ENCODE measurements around the gene F11R. TPM values are rescaled to one million over a fixed set of nuclear protein-coding genes. Genes with fewer than 3 reads are reported as not detected.
"Not testable (repeated sequence)": the region's sequence is repeated elsewhere in the genome, so short reads cannot be mapped to it uniquely, and the experiment has no call there.

The F11R gene
- total and polyA plus RNA-seq, 2 of the 4 experiments (the other 2 are of a cell fraction): 0.79 to 2.2 TPM

DNA sequence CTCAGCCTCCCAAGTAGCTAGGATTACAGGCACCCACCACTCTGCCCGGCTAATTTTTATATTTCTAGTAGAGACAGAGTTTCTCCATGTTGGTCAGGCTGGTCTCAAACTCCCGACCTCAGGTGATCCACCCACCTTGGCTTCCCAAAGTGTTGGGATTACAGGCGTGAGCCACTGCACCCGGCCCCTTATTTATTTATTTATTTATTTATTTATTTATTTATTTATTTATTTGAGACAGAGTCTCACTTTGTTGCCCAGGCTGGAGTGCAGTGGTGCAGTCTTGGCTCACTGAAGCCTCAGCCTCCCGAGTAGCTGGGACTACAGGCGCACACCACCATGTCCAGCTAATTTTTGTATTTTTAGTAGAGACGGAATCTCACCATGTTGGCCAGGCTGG, 44.7 kb upstream of the F11R start:
- H2AFZ ChIP-seq (replicated peaks; ENCODE audit: low read length, poor library complexity); H2BK15ac ChIP-seq (ENCODE audit: low read depth, low read length); in situ Hi-C loops (cut with MboI; ENCODE audit: low sequenced_read_pairs); BruUV-seq (replicated peaks); H2BK20ac ChIP-seq (ENCODE audit: low read depth, low read length); ATAC-seq (ENCODE audit: low read depth); DNase-seq; H3K18ac ChIP-seq (ENCODE audit: low read depth, low read length); H3K4me2 ChIP-seq (ENCODE audit: low read depth, low read length); H3K4ac ChIP-seq (ENCODE audit: low read depth, low read length); dilution Hi-C loops (cut with HindIII; ENCODE audit: low sequenced_read_pairs, unreplicated experiment); H3K9me1 ChIP-seq (ENCODE audit: insufficient read depth, low read length); H3K56ac ChIP-seq (ENCODE audit: extremely low read depth, insufficient read depth, low read length); H3K14ac ChIP-seq (replicated peaks; ENCODE audit: low read depth, low read length); H3K9me3 ChIP-seq (ENCODE audit: control insufficient read depth, insufficient read depth, low read length); H2BK5ac ChIP-seq (ENCODE audit: low read depth, low read length, poor library complexity, severe bottlenecking); H3K27ac ChIP-seq (ENCODE audit: insufficient read depth, low read length); H4K91ac ChIP-seq (ENCODE audit: insufficient read depth, low read depth, low read length); intact Hi-C loops (cut with micrococcal nuclease); H2AK5ac ChIP-seq (ENCODE audit: low read depth, low read length); H3K4me3 ChIP-seq (ENCODE audit: insufficient read depth, low read depth, low read length); POLR2A ChIA-PET (ENCODE audit: unreplicated experiment); H3K4me1 ChIP-seq (ENCODE audit: control insufficient read depth, insufficient read depth, low read length); H3K79me1 ChIP-seq (ENCODE audit: low read depth in 1 of 2, low read length in 2 of 2); H4K20me1 ChIP-seq (ENCODE audit: insufficient read depth, low read length); H3K9ac ChIP-seq (ENCODE audit: low read depth, low read length); H2BK120ac ChIP-seq (ENCODE audit: low read depth, low read length); H4K5ac ChIP-seq (ENCODE audit: low read depth, low read length); H3K27me3 ChIP-seq (ENCODE audit: control insufficient read depth, insufficient read depth, low read length); H4K8ac ChIP-seq (ENCODE audit: low read depth in 2 of 2, low read length in 2 of 2); H2AK9ac ChIP-seq (replicated peaks; ENCODE audit: low read depth, low read length, poor library complexity); H3K23ac ChIP-seq (ENCODE audit: low read depth, low read length); CTCF ChIA-PET; H3K36me3 ChIP-seq (ENCODE audit: control insufficient read depth, insufficient read depth, low read length): not testable (repeated sequence)
- no CpG with 5 or more reads among the region's 7 CpGs for WGBS, 2 experiments (ENCODE audit: extremely low coverage in 2 of 2, insufficient read length in 1 of 2)

DNA sequence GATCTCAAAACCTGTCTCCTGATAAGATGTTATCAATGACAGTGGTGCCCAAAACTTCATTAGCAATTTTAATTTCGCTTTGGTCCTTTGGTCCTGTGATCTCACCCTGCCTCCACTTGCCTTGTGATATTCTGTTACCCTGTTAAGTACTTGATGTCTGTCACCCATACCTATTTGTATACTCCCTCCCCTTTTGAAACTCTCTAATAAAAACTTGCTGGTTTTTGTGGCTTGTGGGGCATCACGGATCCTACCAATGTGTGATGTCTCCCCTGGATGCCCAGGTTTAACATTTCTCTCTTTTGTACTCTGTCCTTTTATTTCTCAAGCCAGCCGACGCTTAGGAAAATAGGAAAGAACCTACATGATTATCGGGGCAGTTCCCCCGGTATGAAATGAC, 43.0 kb upstream of the F11R start:
- H3K79me1 ChIP-seq (ENCODE audit: low read depth in 1 of 2, low read length in 2 of 2); ATAC-seq (ENCODE audit: low read depth); dilution Hi-C loops (cut with HindIII; ENCODE audit: low sequenced_read_pairs, unreplicated experiment); H3K4me2 ChIP-seq (ENCODE audit: low read depth, low read length); H3K9me1 ChIP-seq (ENCODE audit: insufficient read depth, low read length); H3K9me3 ChIP-seq (ENCODE audit: control insufficient read depth, insufficient read depth, low read length); H3K23ac ChIP-seq (ENCODE audit: low read depth, low read length); H2BK20ac ChIP-seq (ENCODE audit: low read depth, low read length); POLR2A ChIA-PET (ENCODE audit: unreplicated experiment); H3K4ac ChIP-seq (ENCODE audit: low read depth, low read length); H3K18ac ChIP-seq (ENCODE audit: low read depth, low read length); H3K56ac ChIP-seq (ENCODE audit: extremely low read depth, insufficient read depth, low read length); H2BK120ac ChIP-seq (ENCODE audit: low read depth, low read length); H3K9ac ChIP-seq (ENCODE audit: low read depth, low read length); H3K14ac ChIP-seq (replicated peaks; ENCODE audit: low read depth, low read length); H4K91ac ChIP-seq (ENCODE audit: insufficient read depth, low read depth, low read length); H3K4me3 ChIP-seq (ENCODE audit: insufficient read depth, low read depth, low read length); H3K36me3 ChIP-seq (ENCODE audit: control insufficient read depth, insufficient read depth, low read length); H2BK15ac ChIP-seq (ENCODE audit: low read depth, low read length); H2BK5ac ChIP-seq (ENCODE audit: low read depth, low read length, poor library complexity, severe bottlenecking); H3K27ac ChIP-seq (ENCODE audit: insufficient read depth, low read length); H4K5ac ChIP-seq (ENCODE audit: low read depth, low read length); H3K4me1 ChIP-seq (ENCODE audit: control insufficient read depth, insufficient read depth, low read length); H2AFZ ChIP-seq (replicated peaks; ENCODE audit: low read length, poor library complexity); in situ Hi-C loops (cut with MboI; ENCODE audit: low sequenced_read_pairs); intact Hi-C loops (cut with micrococcal nuclease); H4K20me1 ChIP-seq (ENCODE audit: insufficient read depth, low read length); BruUV-seq (replicated peaks); H3K27me3 ChIP-seq (ENCODE audit: control insufficient read depth, insufficient read depth, low read length); H4K8ac ChIP-seq (ENCODE audit: low read depth in 2 of 2, low read length in 2 of 2); H2AK9ac ChIP-seq (replicated peaks; ENCODE audit: low read depth, low read length, poor library complexity); CTCF ChIA-PET; DNase-seq; H2AK5ac ChIP-seq (ENCODE audit: low read depth, low read length): not testable (repeated sequence)
- WGBS, 2 experiments (ENCODE audit: extremely low coverage in 2 of 2, insufficient read length in 1 of 2): 20% methylated on average over 1 of the region's 6 CpGs; no CpG with 5 or more reads in 1 of the 2 experiments

All from IMR-90 (cell line).